ENCODE measurements around the gene DUSP1. TPM values are rescaled to one million over a fixed set of nuclear protein-coding genes. Genes with fewer than 3 reads are reported as not detected.

Gene DUSP1
- total RNA-seq, 1 donor: 2,121 TPM

DNA sequence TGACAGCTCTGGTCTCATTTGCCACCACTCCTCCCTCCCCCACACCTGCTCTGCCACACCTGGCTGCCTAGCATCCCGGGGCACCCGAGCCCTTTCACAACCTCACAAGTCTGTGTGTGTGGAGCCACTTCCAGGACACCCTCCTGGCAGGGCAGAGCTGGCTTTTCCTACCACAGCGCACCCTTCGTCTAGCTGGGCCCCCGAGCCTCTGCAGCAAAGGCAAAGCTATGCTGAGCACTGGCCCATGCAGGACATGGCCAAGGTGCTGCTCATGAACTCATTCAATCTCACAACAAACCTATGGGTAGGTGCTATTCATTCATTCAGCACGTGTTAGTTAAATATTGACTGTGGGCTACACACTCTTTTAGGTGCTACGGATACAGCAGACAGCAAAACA lies 43.4 kb downstream of the DUSP1 start:
- DNase-seq (ENCODE audit: low read depth in 2 of 3, low spot score in 2 of 3): no peak

DNA sequence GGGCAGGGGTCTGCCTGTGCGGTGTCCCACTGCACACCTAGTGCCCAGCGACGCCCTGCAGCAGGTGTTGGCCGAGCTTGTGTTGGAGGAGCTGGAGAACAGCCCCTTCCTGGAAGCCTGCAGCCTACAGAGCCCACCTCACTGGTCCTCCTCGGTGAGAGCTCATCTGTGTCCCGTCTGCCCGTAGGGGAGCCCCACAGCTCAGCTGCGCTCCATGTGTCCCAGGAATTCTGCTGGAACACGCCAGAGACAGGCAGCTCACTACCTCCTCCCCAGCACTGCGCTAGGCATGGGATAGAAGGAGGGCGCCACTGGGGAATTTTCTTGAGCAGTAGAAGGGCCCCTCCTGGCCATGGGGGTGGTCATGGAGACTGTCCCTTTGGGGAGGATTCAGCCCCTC lies 44.0 kb downstream of the DUSP1 start:
- DNase-seq (ENCODE audit: low read depth in 2 of 3, low spot score in 2 of 3): no peak

GRCh38 chr5:172725785-172726184 lies 45.2 kb downstream of the DUSP1 start:
- no peak for DNase-seq (ENCODE audit: low read depth in 2 of 3, low spot score in 2 of 3)

DNA sequence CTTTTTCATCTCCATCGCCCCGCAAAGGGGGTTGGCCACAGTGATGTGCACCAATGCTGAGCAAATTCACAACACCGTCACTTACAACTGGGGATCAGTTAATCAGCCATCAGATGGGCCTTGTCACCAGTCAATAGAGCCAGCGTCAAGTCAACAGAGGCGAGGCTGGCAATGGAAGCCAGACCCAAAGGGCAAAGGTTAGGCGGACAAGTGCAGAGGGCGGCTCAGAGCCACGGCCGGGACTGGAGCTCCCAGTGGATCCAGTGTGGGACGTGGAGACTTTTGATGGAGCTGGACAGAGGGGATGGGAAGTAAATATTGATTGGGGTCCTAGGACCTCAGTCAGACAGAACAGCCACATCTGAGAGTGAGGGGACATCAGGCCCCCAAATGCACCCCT lies 45.7 kb downstream of the DUSP1 start:
- no peak for DNase-seq (ENCODE audit: low read depth in 2 of 3, low spot score in 2 of 3)

DNA sequence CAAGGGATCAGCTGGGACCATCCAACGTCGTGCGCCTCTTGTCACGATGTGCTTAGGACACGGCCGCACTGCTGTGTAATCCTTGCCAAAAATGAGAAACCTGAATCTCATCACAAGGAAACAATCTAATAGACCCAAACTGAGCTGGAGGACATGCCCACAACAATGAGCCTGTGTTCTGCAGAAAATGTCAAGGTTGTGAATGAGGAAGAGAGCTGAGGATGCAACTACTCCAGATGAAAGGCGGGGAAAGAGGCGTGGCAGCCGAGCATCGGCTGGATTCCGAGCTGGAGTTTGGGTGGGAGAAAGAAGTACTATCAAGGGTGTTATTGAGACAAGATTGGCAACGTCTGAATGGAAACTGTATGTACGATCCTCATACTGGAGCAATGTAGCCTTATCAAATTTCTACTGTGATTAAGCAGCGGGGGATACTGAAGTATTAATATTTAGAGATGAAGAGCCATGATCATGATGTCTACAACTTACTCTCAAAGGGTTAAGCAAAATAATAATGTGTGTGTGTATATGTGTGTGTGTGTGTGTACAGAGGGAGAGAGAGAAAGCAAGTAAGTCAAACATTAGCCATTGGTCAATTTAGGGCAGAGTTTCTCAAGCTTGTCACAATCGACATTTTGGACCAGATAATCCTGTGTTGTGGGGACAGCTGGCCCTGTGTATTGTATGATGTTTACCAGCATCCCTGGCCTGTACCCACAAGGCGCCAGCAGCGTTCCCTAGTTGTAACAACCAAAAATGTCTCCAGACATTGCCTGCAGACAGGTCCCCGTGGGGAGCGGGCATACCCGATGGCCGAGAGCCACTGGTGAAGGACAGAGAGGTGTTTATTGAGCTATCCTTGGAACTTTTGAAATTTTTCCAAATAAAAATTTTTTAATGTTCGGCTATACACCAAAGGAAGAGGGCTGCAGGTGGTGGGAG lies 46.5 kb downstream of the DUSP1 start:
- DNase-seq (ENCODE audit: low read depth in 2 of 3, low spot score in 2 of 3): no peak

DNA sequence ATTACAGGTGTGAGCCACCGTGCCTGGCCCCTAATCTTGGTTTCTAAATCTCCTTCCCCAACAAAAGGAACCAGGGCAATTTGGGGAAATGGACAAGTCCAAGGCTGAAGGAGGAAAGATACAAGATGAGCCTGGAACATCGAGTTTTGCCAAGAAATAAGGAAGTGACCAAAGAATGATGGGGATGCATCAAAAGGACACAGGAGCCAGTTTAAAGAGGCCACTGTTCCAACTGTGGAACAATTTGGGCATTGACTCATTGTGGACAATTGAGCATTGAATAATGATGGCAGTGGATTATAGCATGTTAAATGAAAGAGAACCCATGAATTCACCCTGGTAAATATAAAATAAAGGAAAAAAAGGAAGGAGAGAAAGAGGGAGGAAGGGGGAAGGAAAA lies 47.5 kb downstream of the DUSP1 start:
- DNase-seq (ENCODE audit: low read depth in 2 of 3, low spot score in 2 of 3): no peak

GRCh38 chr5:172722327-172722815 lies 48.6 kb downstream of the DUSP1 start:
- DNase-seq (ENCODE audit: low read depth in 2 of 3, low spot score in 2 of 3): no peak

- no peak for DNase-seq (ENCODE audit: low read depth in 2 of 3, low spot score in 2 of 3)
These were observed 49.3 kb downstream of the DUSP1 start for GRCh38 chr5:172721455-172722326.

DNA sequence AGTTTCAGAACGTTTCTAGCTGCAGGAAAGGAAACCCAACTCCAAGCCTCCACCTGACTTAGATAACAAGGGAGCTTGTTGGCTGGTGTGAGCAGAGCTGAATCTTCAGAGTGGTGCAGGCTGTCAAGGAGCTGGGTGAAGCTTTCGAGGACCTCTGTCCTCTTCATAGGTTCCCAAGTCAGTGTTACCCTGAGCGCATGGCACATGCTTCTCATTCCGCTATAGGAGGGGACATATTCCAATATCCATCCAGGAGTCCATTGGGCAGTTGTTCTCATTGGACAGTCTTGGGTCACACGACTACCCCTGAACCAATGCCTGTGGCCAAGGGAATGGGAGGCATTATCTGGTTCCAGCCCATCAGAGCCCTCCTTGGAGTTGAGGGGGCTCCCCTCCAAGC lies 50.3 kb downstream of the DUSP1 start:
- no peak for DNase-seq (ENCODE audit: low read depth in 2 of 3, low spot score in 2 of 3)

DNA sequence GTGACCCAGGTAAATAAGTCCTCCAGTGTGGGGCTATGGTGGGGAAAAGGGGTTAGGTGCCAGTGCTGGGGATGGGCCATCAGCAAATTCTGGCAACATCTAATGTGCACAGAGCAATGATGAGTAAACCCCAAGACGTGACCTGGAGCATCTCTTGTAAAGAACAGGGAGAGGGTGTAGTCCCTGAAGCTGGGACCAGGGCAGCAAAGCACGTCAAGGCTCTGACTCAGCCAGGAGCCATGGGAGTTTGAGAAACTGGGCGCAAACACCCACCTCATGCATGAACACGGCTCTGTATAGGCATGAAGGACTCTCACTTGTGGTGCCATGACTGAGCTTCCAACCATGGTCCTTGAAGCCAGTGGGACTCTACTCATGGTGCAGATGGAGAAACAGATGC lies 51.8 kb downstream of the DUSP1 start:
- no peak for DNase-seq (ENCODE audit: low read depth in 2 of 3, low spot score in 2 of 3)

DNA sequence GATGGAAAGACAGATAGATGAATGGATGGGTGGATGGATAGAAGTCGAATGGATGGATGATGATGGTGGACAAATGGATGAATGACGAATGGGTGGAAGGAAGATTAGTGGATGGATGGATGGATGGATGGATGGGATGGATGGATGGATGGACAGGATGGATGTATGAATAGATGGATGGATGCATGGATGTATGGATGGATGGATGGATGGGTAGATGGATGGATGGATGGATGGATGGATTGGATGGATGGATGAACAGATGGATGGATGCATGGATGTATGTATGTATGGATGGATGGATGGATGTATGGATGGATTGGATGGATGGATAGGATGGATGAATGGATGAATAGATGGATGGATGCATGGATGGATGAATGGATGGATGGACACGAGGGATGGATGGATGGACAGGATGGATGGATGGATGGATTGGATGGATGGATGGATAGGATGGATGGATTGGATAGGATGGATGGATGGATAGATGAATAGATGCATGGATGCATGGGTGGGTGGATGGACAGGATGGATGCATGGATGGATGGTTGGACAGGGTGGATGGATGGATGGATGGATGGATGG lies 52.4 kb downstream of the DUSP1 start:
- no peak for DNase-seq (ENCODE audit: low read depth in 2 of 3, low spot score in 2 of 3)

Small RNA genes within 50 kb of the gene (small RNA-seq; reads per million reads assigned to genes)
- gene AC022217.4 (not detected), gene RF00019 (not detected)

Other genes with a start within 250 kb of the DUSP1 start
- gene NEURL1B, start 129.9 kb downstream of the DUSP1 start, total RNA-seq: 18.3 TPM
- 243 TPM for gene ERGIC1, start 63.1 kb upstream of the DUSP1 start, total RNA-seq
- gene RPL26L1, start 188.2 kb upstream of the DUSP1 start, total RNA-seq: 24.0 TPM
- gene ATP6V0E1, start 212.6 kb upstream of the DUSP1 start, total RNA-seq: 84.3 TPM